GM12801 (cell line): ENCODE data around the gene SYCP1.

ENCODE experiments used
- CTCF ChIP-seq: IDR thresholded peaks from one replicate; pipeline ENCODE4 v1.5.1; 2011; ENCODE audit warnings: control low read depth; ENCODE audit not compliant: insufficient read length; ENCODE audit errors: extremely low read depth

The SYCP1 gene

GRCh38 chr1:114902343-114902742, 47.7 kb downstream of the SYCP1 start:
- no peak for TF ChIP-seq CTCF

GRCh38 chr1:114903480-114903879, 48.8 kb downstream of the SYCP1 start:
- no peak for TF ChIP-seq CTCF

- no peak for TF ChIP-seq CTCF
Observed at GRCh38 chr1:114926607-114927006, 71.9 kb downstream of the SYCP1 start.

- no peak for TF ChIP-seq CTCF
Observed at GRCh38 chr1:114927401-114927800, 72.7 kb downstream of the SYCP1 start.

GRCh38 chr1:114956570-114956969, 101.9 kb downstream of the SYCP1 start:
- TF ChIP-seq CTCF = no peak

GRCh38 chr1:114959423-114959822, 104.8 kb downstream of the SYCP1 start:
- TF ChIP-seq CTCF = no peak

GRCh38 chr1:114976891-114977290, 122.2 kb downstream of the SYCP1 start:
- TF ChIP-seq CTCF = no peak
